Measurements from ENCODE around the gene RILPL1.
"Not testable (repeated sequence)": the region's sequence is repeated elsewhere in the genome, so short reads cannot be mapped to it uniquely, and the experiment has no call there.

Gene RILPL1

GRCh38 chr12:123529686-123530085 is 3.8 kb downstream of the RILPL1 start:
- no peak for DNase-seq (ENCODE audit: low read depth)

- no peak for DNase-seq (ENCODE audit: low read depth)
These were observed 4.7 kb downstream of the RILPL1 start for GRCh38 chr12:123528858-123529257.

- DNase-seq (ENCODE audit: low read depth) = no peak
These were observed 6.9 kb downstream of the RILPL1 start for GRCh38 chr12:123526542-123527080.

- no peak for DNase-seq (ENCODE audit: low read depth)
These were observed 9.1 kb downstream of the RILPL1 start for GRCh38 chr12:123524378-123524777.

GRCh38 chr12:123523518-123523917 is 10.0 kb downstream of the RILPL1 start:
- no peak for DNase-seq (ENCODE audit: low read depth)

GRCh38 chr12:123522164-123522563 is 11.4 kb downstream of the RILPL1 start:
- no peak for DNase-seq (ENCODE audit: low read depth)

- no peak for DNase-seq (ENCODE audit: low read depth)
These were observed 12.7 kb downstream of the RILPL1 start for GRCh38 chr12:123520567-123521474.

- DNase-seq (ENCODE audit: low read depth) = peak; percentile 81
These were observed 14.1 kb downstream of the RILPL1 start for GRCh38 chr12:123519141-123520001.

- DNase-seq (ENCODE audit: low read depth) = no peak
These were observed 17.2 kb downstream of the RILPL1 start for GRCh38 chr12:123516216-123516780.

GRCh38 chr12:123514582-123515221 is 18.8 kb downstream of the RILPL1 start:
- not testable (repeated sequence) for DNase-seq (ENCODE audit: low read depth)

GRCh38 chr12:123513805-123514204 is 19.7 kb downstream of the RILPL1 start:
- no peak for DNase-seq (ENCODE audit: low read depth)

GRCh38 chr12:123512838-123513665 is 20.5 kb downstream of the RILPL1 start:
- DNase-seq (ENCODE audit: low read depth) = no peak

GRCh38 chr12:123506843-123507236 is 26.7 kb downstream of the RILPL1 start:
- DNase-seq (ENCODE audit: low read depth) = no peak

GRCh38 chr12:123506059-123506842 is 27.3 kb downstream of the RILPL1 start:
- no peak for DNase-seq (ENCODE audit: low read depth)

- DNase-seq (ENCODE audit: low read depth) = no peak
These were observed 31.3 kb downstream of the RILPL1 start for GRCh38 chr12:123502163-123502704.

GRCh38 chr12:123499332-123499731 is 34.2 kb downstream of the RILPL1 start:
- DNase-seq (ENCODE audit: low read depth) = no peak

- DNase-seq (ENCODE audit: low read depth) = no peak
These were observed 35.2 kb downstream of the RILPL1 start for GRCh38 chr12:123498126-123498825.

GRCh38 chr12:123497065-123497464 is 36.5 kb downstream of the RILPL1 start:
- no peak for DNase-seq (ENCODE audit: low read depth)

Measured in amniotic epithelial cell (primary cell).